ENCODE measurements around the gene RAP1GAP. TPM values are rescaled to one million over a fixed set of nuclear protein-coding genes. Genes with fewer than 3 reads are reported as not detected.
"Not testable (repeated sequence)": the region's sequence is repeated elsewhere in the genome, so short reads cannot be mapped to it uniquely, and the experiment has no call there.

RAP1GAP gene
- total RNA-seq, 1 donor from 2014 or later, result 18.8 TPM

GRCh38 chr1:21576031-21576797 is 92.9 kb downstream of the RAP1GAP start:
- FAIRE-seq, result no peak
- no peak for DNase-seq (ENCODE audit: low spot score in 2 of 2)

DNA sequence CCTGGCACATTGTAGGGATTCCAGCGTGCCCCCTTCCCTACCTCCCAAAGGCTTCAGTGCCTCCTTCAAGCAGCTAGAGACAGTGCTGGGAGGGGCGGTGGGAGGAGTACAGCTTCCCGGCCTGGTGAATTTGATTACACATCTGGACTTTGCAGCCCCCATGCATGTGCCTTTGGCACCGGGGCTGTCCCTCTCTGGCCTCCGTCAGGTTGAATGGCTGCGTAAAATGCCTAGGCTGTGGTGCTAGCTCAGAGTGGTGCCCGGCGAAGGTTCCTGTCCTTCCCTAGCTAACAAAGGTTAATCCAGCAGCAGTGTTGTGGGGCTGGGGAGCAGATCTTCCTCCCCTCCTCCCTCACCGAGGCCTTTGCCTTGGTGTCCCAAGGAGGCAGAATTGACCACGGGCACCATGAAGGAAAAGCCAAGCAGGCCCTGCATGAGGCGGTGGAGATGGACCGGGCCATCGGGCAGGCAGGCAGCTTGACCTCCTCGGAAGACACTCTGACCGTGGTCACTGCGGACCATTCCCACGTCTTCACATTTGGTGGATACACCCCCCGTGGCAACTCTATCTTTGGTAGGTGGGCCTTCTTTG is 93.7 kb downstream of the RAP1GAP start:
- no peak for DNase-seq (ENCODE audit: low spot score in 2 of 2)
- no peak for FAIRE-seq

GRCh38 chr1:21574466-21575151 is 94.5 kb downstream of the RAP1GAP start:
- no peak for FAIRE-seq
- no peak for DNase-seq (ENCODE audit: low spot score in 2 of 2)

DNA sequence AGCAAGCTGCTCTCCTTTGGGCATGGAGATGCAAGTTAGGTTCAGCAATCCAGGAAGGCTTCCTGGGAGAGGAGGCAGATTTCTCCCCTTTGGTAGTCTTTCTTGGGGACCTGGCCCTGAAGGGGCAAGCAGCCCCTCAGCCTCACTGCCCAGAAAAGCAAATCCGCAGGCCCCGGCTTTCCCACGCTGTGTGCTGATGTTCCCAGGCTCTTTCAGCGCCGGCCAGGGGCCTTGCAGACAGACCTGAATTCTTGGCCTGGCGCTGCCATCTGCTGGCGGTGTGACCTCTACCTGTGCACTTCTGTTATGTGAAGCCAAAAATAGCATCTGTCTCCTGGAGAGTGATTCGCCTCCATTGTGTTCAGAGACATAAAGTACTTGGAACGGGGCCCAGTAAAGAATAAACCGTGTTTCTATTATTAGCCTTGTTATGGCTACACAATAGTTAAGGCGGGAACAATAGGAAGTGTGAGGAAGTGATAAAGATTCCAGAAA is 95.1 kb downstream of the RAP1GAP start:
- DNase-seq (ENCODE audit: low spot score in 2 of 2), result peak in 1 of 2 donors; percentile 76
- FAIRE-seq, result no peak

DNA sequence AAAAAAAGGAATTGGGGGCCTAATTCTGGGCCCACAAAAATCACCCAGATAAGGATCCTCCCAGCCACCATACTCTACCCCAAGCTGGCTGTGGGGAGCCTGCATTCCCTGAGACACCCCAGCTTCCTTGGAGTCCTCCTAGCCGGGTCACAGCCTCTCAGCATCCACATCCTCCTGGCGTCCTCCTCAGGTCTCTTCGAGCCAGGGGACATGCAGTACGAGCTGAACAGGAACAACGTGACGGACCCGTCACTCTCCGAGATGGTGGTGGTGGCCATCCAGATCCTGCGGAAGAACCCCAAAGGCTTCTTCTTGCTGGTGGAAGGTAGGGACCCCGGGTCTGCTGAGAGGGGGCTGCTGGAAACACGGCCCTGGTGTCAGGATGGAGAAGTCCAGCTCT is 95.7 kb downstream of the RAP1GAP start:
- FAIRE-seq (no peak), DNase-seq (ENCODE audit: low spot score in 2 of 2) (no peak)

DNA sequence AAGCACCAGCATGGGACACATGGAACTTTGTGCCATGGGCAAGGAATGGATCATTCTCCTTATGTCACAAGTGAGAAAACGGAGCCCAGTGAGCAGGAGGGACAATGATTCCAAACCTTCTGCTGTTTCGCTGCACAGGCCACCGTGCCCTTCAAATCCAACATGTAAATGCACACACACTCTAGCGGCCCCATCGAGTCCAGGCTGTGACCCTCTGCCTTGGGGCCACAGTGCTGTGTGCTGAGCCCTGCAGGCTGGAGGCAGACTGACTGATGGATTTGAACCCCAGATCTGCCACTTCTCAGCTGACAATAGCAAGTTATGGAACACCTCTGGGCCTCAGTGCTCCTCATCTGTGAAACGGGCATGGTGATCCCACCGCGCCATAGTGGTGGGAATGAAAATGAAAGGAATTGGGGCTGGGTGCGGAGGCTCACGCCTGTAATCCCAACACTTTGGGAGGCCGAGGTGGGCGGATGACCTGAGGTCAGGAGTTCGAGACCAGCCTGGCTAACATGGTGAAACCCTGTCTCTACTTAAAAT is 96.4 kb downstream of the RAP1GAP start:
- DNase-seq (ENCODE audit: low spot score in 2 of 2) (no peak), FAIRE-seq (no peak)

DNA sequence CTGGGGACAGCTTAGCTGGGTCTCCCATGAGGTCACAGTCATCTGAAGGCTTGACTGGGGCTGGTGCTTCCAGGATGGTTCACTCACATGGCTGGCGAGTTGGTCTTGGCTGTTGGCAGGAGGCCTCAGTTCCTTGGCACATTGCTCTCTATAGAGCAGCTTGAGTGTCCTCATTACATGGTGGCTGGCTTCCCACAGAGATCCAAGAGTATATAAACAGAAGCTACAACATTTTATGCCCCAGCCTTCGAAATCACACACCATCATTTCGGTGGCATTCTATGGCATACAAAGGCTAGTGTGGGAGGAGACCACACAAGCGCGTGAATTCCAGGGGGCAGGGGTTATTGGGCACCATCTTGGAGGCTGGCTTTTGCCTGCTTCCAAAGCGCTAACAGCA is 96.9 kb downstream of the RAP1GAP start:
- no peak for DNase-seq (ENCODE audit: low spot score in 2 of 2)
- no peak for FAIRE-seq

GRCh38 chr1:21570885-21571284 is 98.3 kb downstream of the RAP1GAP start:
- DNase-seq (ENCODE audit: low spot score in 2 of 2) (no peak), FAIRE-seq (no peak)

GRCh38 chr1:21570528-21570875 is 98.7 kb downstream of the RAP1GAP start:
- no peak for FAIRE-seq
- no peak for DNase-seq (ENCODE audit: low spot score in 2 of 2)

DNA sequence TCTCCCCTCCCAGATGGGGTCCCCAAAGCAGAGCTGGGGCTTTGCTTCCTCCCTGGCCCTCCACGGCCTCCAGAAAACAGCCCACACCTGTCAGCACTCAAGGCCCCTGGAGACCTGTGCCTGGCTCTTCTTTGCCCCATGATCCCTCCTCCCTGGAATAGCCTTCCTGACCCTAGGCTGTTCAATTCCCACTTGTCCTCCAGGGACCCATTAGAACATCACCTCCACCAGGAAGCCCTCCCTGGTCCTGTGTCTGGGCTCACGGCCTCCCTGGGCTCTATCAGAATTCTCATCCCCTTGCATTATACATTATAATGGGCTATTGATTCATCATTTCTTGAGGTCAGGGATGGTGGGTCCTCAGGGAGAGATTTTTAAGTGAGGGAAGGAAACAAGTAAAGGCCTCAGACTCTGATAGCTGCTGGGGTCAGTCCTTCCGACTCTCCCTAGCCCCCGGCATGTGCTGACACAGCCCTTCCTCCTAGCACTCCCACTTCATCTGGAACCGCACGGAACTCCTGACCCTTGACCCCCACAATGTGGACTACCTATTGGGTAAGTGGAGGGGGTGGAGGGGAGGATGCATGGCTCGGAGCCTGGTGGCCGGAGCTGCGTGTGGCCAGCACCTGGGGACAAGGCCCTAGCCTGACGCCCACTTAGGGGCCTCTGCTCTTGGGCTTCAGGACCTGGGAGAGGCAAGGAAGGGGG is 99.2 kb downstream of the RAP1GAP start:
- no peak for DNase-seq (ENCODE audit: low spot score in 2 of 2)
- no peak for FAIRE-seq

DNA sequence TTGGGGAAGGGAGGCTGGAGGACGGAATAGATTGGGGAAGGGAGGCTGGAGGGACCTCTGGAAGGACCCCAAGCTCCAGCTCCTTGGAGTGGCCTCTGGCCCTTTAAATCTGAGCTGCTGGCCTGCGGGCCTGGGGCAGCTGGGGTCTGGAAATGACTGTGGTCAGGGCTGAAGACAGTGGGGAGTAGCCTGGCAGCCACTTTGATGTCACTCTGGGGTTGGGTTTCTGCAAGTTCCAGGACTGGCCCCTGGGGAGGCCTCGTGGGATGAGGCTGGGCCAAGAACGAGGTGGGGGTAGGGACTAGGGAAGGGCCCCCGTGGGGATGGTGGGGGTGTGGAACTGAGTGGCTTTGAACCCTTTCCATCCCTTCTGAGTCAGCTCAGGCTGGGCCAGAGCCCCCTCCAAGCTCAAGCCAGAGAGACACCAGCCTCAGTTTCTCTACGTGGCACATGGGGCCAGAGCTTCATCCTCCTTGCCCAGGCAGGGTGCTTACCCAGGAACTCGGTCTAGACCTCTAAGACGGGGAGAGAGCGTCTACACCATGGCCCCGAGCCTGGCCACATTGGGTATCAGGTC is 100.3 kb downstream of the RAP1GAP start:
- DNase-seq (ENCODE audit: low spot score in 2 of 2) (no peak), FAIRE-seq (no peak)

DNA sequence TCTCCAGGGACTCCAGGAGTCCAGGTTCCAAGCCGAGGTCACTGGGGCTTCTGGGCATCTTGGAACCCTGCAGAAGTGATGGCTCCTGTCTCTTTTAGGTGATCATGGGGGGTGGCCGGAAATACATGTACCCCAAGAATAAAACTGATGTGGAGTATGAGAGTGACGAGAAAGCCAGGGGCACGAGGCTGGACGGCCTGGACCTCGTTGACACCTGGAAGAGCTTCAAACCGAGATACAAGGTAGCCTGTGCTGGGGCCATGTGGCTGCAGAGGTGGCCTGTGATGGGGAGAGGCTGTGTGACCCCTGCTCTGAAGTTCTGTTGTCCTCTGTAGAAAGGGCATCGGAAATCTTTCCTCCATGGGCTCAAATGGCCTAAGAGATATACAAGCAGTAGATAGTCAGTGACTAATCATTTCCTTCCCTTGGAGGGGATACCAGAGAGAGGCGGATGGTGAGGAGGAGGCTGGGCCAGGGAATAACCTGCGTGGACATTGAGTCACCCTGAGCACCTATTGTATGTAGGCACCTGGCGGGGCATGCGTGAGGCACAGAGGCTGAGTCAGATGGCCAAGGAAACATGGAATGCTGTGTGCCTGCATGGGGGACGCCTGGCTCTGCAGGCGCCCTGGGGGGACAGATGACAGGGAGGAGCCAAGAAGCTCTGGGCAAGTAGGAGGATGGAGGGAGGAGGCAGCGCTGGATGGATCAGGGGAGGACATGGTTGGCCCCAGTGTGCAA is 101.0 kb downstream of the RAP1GAP start:
- no peak for FAIRE-seq
- DNase-seq (ENCODE audit: low spot score in 2 of 2), result no peak

- FAIRE-seq (no peak), DNase-seq (ENCODE audit: low spot score in 2 of 2) (no peak)
Observed at GRCh38 chr1:21567241-21568005, 101.7 kb downstream of the RAP1GAP start.

DNA sequence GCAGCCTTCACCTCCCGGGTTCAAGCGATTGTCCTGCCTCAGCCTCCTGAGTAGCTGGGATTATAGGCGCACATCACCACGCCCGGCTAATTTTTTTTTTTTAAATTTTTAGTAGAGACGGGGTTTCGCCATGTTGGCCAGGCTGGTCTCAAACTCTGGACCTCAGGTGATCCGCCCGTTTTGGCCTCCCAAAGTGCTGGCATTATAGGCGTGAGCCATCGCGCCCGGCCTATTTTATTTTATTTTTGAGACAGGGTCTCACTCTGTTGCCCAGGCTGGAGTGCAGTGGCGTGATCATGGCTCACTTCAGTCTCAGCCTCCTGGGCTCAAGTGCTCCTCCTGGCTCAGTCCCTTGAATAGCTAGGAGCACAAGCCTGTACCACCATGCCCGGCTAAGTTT is 102.8 kb downstream of the RAP1GAP start:
- not testable (repeated sequence) for FAIRE-seq; DNase-seq (ENCODE audit: low spot score in 2 of 2)

- no peak for FAIRE-seq
- DNase-seq (ENCODE audit: low spot score in 2 of 2), result no peak
Observed at GRCh38 chr1:21565285-21565684, 103.9 kb downstream of the RAP1GAP start.

GRCh38 chr1:21564521-21565095 is 104.5 kb downstream of the RAP1GAP start:
- DNase-seq (ENCODE audit: low spot score in 2 of 2) (no peak), FAIRE-seq (no peak)

- DNase-seq (ENCODE audit: low spot score in 2 of 2) (no peak), FAIRE-seq (no peak)
Observed at GRCh38 chr1:21563971-21564370, 105.2 kb downstream of the RAP1GAP start.

DNA sequence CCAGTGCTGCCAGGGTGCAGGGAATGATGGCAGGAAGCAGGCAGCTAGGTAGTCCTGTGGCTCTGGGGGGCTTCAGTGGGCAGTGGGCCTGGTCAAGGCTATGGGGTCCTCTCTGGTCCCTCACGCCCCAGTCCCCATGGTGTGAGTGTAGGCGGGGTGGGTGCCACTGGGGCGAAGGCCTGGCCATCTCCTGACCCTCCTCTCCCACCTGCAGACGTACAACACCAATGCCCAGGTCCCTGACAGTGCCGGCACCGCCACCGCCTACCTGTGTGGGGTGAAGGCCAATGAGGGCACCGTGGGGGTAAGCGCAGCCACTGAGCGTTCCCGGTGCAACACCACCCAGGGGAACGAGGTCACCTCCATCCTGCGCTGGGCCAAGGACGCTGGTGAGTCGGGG is 106.3 kb downstream of the RAP1GAP start:
- no peak for FAIRE-seq

More for the DNA sequence above, 106.3 kb downstream of the RAP1GAP start:
- no peak for DNase-seq (ENCODE audit: low spot score in 2 of 2)
